HT-29 (cell line): ENCODE measurements around the gene TCN2. TPM values are rescaled to one million over a fixed set of nuclear protein-coding genes. Genes with fewer than 3 reads are reported as not detected.
"Not testable (repeated sequence)": the region's sequence is repeated elsewhere in the genome, so short reads cannot be mapped to it uniquely, and the experiment has no call there.

Source experiments
- DNase-seq: peaks from one replicate; pipeline ENCODE4 v3.0.0-alpha.2; 2015; ENCODE audit warnings: low spot score
- total RNA-seq: library from RNA; depleted of rRNA; stranded (reverse); fragments of >200 nt; shearing (Covaris generic); gene quantifications from 2 replicates; pipeline ENCODE4 v1.2.3, GENCODE V29; 2014

TCN2 gene
- total RNA-seq, 1 experiment from 2014 or later: 19.0 TPM

DNA sequence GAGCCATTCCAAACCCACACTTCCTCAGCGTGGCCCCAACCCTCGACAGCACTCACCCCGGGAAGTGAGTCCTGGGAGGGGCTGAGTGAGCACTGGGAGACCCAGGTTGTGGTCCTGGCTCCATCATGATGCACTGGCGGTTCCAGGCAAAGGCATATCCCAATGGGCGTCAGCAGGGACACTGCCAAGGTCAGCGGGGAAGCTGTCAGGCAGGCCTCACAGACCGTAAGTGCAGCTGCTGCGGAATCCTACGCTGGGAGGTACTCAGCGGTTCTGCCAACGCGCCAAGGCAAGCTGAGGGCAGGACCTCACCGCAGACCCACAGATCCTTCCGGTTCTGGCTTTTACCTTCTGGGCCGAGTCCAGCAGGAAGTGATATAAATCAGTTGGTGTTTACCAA lies 31.1 kb upstream of the TCN2 start:
- DNase-seq: peak; percentile 42

DNA sequence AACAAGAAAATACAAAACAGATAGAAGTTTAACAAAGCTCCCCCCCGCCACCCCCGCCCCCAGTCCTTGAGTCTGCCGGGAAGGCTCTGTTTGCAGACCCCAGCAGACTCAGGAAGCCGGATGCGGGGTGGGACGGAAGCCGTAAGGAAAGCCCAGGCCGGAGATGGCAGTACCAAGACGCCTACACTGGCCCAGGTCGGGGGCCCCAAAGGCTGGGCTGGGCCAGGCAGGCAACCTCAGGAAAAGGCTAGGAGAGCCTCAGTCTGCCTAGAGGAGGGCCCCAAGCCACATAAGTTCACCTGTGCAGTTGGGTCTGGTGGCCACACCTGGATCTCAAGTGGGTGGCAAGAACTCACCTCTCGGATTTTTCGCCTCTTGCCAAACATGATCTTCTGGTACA lies 28.5 kb upstream of the TCN2 start:
- no peak for DNase-seq

DNA sequence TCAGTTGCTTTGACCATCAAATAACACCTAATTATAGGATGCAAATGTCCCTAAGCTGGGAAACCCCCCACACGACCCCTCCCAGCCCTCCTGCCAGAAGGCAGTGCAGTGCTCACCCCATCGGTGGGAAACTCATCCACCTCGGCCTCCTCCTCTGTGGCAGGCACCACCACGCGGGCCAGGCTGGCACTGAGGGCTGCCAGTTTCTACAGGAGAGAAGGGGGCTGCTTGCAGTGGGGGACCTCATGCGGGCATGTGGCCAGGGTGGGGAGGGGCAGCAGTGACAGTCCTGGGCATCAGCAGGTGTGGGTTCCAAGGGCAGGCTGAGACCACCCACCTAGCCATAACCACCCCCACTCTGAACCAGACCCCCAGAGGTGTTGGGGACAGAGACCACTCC lies 26.1 kb upstream of the TCN2 start:
- DNase-seq: no peak

DNA sequence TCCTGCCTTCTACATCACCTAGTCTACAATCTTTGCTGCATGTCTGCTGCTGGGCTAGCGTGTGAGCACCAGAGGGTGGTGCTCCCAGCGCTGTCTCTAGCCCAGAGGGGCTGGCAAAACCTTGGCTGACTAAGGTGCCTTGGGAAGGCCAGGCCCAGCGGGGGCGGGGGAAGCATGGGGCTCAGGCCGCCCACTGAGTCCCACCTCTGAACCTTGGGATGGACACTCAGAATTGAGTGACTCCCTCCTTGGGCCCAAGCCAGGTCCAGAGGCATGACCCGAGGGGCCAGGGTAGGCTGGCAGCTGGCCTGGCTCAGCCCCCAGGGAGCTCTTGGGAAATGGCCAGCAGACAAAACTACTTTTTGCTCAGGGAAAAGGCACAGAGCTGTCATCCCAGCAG lies 24.9 kb upstream of the TCN2 start:
- no peak for DNase-seq

DNA sequence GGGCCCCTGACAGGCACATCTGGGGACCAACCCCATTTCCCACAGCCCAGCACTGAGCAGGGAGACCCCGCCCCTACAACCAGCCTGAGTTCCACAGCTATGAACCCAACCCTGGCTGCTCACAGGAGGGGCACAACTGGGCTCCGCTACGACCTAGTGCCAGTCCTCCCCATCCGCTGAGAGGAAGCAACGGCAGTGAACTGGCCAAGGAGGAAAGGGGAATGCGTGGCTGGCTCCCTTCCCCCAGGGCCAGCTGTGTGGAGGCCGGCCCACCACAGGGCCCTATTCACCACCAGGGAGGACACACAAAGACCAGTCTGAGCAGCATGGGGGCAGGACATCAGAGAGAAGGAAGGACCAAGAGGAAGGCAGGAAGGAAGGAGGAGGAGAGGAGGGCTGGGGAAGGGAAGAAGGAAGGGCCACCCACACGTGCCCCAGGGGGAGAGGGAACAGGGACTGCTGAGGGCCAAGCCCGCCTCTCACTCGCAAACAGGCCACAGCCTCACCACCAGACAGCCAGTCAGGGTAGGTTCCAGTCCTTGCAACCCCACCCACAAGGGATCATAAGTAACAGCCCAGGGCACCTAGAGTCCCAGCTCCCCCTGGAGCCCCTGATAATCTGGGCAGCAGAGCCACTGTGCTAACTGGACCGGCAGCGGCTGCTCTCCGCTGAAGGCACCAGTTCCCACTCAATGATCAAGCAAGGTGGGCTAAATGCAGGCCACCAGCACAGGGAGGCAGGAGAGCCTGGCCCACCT lies 24.0 kb upstream of the TCN2 start:
- no peak for DNase-seq

DNA sequence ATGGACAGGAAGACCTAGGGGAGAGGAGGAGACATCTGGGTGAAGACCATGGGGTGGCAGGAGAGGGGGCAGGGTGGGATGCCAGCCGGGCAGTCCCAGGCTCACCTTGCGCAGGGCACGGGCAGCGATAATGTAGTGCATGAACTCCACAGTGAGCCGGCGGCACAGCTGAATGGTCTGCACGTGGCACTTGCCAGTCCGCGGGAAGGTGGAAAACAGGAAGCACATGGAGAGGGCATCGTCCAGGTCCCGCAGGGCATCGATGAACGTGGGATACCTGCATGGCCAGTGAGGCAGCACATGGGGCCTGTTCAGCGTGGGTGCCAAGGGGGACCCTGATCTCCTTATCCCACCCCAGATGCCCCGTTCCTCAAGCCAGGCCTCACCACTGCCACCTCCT lies 22.5 kb upstream of the TCN2 start:
- no peak for DNase-seq

DNA sequence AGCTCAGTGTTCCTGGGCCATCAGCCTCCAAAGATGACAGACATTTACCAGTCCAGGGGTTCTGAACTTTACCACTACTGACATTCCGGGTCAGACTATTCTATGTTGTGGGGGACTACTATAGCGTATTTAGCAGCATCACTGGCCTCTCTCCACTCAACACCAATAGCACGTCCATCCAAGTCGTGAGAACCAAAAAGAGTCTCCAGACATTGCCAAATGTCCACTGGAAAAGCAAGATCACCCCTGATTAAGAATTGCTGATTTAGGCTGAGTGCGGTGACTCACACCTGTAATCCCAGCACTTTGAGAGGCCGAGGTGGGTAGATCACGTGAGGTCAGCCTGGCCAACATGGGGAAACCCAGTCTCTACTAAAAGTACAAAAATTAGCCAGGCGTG lies 20.6 kb upstream of the TCN2 start:
- no peak for DNase-seq

DNA sequence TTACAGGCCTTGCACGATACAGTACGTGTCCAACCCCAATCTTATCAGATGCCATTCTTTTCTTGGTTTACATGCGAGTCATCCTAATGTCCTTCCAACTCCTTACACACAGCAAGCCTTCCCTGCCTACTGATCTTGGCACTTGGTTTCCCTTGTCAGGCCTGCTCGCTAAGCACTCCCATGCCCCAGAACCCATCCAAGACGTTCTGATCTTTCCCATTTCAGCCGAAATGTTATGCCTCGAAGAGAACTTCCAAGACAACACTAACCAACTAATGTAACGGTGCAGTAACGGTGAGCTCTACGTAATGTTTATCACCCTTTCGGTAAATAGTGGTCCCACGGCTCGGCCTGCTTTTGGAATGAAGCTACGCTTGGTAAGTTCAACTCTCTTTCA lies 15.8 kb upstream of the TCN2 start:
- peak; percentile 26 for DNase-seq

DNA sequence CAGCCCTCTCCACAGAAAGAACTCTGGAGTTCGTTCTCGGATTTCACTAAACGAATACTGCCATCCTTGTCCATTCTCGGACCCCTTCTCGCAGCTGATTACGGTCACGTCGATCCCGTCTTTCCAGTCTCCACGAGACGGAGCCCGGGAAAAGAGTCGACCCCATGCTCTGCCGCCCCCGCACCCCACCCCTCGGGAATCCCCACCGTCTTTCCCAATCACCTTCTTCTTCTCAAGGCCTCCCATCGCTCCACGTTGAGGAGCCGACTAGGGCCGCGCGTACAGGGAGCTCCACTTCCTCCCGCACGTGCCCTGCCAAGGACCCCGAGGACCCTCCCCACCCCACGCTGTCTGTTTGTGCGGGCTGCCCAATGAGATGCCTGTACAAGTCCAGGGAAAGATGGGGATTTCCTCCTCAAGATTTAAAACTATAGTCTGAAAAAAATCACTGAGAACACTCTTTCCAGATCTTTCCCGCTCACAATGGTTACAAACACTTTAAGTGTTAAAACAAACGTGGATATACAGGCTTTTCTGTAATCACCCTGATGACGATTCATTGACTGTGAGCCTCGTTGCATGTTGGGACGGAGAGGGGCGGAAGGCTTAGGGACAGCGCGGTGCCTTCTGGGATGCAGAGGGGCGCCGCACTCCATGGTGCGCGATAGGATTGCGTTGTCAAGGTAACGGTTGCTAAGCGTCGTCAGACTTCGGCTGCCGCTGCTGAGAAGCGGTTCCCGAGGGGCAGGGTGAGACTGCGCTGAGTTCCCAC lies 15.2 kb upstream of the TCN2 start, which contains the start of gene PES1:
TSS of gene PES1 (minus strand) at position 323 of the 772 bp plus-strand sequence. CDS start at position 246, 77 bp downstream.
- DNase-seq: peak; percentile 96

DNA sequence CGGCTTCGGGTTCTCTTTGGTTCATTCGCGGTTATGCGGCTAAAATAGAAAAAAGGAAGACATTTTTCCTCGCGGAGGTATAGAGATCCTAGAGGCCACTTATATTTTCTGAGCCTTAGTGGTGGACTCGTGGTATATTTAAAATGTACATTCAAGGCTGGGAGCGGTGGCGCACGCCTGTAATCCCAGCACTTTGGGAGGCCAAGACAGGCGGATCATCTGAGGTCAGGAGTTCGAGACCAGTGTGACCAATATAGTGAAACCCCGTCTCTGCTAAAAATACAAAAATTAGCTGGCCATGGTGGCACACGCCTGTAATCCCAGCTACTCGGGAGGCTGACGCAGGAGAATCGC lies 14.6 kb upstream of the TCN2 start:
- DNase-seq: not testable (repeated sequence)

DNA sequence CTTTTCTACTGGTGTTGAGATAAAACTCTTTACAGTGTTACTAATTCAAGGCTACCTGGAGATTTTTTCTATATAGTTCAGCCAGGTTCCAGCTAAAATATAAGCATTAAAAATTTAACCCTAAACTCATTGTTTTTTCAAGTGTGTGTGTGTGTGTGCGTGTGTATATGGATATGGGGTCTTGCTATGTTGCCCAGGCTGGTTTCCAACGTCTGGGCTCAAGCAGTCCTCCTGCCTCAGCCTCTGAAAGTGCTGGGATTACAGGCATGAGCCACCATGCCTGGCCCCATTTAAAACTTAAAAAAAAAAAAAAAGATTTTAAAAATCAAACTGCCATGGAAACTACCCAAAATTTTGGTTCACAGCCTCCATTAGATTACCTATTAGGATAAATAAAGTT lies 10.8 kb upstream of the TCN2 start:
- DNase-seq: no peak

DNA sequence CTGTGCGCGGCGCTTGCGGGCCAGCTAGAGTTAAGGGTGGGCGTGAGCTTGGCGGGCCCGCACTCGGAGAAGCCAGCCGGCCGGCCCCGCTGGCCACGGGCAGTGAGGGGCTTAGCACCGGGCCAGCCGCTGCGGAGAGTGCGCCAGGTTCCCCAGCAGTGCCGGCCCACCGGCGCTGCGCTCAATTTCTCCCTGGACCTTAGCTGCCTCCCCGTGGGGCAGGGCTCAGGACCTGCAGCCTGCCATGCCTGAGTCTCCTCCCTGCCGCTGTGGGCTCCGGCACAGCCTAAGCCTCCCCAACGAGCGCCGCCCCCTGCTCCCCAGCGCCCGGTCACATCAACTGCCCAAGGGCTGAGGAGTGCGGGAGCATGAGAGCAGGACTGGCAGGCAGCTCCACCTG lies 10.1 kb upstream of the TCN2 start:
- no peak for DNase-seq

DNA sequence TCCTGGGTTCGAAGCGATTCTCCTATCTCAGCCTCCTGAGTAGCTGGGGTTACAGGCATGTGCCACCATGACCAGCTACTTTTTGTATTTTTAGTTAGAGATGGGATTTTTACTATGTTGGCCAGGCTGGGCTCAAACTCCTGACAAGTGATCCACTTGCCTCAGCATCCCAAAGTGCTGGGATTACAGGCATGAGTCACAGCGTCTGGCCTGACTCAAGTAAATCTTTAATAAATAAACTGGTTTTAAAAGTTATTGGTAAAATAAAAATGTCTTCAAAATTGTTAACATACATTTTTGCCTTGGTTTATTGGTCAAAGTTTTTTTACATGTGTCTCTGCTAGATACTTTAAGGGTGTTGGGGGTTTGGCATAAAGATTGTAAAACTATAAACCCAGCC lies 8.0 kb upstream of the TCN2 start:
- no peak for DNase-seq

DNA sequence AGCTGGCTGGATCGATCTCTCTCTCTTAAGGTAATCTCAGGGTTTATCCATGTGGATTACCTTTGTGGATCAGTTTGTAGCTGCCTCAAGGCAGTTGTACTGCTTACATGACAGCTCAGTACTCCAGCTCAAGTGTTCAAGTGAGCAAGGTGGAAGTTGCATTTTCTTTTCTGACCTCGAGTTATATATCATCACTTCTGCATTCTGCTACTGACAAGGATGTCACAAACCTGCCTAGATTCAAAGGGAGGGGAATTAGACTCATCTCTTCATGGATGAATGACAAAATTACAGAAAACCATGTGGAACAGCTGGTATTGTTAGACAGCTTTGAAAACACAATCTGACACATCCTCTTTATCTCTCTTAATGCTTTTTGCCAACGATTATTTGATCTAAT lies 6.1 kb upstream of the TCN2 start:
- DNase-seq: no peak

DNA sequence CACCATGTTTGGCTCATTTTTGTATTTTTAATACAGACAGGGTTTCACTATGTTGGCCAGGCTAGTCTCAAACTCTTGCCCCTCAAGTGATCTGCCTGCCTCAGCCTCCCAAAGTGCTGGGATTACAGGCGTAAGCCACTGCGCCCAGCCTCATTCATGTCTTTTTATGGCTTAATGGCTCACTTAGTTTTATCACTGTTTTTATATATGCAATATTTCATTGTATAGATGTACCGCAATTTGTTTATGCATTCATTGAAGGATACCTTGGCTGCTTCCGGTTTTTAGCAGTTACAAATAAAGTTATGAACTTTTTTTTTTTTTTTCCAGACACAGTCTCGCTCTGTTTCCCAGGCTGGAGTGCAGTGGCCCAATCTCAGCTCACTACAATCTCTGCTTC lies 5.5 kb upstream of the TCN2 start:
- DNase-seq: no peak

DNA sequence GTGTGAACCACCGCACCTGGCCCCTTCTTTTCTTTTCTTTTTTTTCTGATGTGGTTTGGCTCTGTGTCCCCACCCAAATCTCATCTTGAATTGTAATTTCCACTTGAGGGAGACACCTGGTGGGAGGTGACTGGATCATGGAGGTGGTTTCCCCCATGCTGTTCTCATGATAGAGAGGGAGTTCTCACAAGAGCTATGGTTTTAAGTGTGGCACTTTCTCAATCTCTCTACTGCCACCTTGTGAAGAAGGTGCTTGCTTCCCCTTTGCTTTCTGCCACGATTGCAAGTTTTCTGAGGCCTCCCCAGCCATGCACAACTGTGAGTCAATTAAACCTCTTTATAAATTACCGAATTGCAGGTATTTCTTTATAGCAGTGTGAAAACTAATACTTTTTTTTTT lies 4.9 kb upstream of the TCN2 start:
- DNase-seq: peak; percentile 50

DNA sequence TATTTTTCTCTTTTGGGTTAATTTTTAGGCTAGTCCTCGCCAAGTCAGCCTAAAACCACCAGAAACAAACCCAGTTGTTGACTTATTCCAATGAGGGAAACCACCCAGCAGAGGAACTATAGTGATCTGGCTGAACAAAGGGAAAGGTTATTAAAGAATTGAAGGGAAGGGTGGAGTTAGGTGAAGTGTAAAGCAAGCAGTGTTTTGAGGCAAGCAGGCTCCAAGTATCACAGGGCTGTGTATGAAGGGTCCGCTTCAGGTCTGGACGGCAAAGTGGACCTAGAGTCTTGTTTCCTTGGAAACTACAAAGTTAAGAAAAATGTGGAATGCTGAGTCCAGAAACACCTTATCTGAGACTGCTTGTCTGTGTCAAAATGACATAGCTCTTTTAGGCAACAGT lies 3.2 kb upstream of the TCN2 start:
- peak; percentile 39 for DNase-seq

DNA sequence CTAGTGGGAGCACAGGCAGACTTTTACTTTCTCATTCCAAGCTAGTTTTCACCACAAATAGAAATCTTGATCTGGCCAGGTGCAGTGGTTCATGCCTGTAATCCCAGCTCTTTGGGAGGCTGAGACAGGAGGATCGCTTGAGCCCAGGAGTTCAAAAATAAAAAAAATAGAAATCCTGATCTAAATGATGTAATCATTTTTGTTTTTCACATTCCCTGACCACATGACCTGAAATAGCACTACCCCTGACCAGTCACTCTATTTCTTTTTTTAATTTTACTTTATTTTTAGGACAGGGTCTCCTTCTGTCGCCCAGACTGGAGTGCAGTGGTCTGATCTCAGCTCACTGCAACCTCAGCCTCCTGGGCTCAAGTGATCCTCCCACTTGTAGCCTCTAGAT lies 2.3 kb upstream of the TCN2 start:
- DNase-seq: no peak

DNA sequence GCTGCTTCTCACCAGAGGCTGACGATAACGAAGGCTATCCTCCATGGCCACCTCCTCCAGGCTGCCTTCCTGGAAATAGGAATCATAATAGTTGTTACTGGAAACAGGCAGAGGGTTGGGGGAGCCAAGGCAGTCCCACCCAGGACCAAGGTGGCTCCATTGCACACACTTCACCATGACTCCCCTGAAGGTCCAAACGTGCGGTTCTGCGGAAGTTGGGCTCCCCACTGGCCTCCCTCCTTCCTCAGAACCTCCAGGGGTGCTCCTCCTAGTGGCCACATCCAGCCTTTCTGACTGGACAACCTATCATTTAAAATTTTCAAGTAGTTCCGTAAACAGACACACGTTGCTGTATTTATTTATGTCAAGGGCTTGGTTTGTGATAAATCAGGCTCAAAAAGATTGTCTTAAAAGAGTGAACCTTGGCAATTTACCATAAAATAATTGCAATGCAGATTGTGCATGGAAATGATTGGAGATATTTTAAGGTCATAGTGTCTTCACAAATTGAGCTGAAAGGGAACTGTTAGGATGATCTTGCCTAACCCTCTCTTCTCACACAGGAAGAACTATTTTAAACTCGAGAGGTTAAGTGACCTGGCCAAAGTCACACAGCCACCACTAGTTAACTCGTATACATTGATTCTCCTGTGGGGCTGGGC lies 1.4 kb upstream of the TCN2 start:
- DNase-seq: peak; percentile 51

DNA sequence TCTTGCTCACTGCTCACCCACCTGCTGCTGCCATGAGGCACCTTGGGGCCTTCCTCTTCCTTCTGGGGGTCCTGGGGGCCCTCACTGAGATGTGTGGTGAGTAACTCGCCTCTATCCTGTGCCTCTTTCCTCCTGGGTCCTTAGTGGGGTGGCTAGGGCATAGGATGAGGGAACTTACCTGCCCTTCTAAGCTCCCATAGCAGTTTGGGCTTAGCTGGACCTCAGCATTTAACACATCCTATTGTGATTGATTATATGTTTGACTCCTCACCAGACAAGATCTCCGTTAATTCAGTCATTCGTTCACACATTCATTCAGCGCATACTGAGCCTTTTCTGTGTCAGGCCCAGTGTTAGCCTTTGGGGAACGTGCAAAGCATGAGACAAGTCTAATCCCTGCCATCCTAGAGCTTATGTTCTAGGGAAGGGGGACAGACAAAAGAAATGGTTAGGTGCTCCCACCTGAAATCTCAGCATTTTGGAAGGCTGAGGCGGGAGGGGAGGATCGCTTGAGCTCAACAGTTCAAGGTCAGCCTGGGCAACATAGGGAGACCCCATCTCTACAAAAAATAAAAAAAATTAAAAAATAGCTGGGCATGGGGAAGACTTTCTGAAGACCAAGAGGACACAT lies 441 bp downstream of the TCN2 start:
- DNase-seq: no peak

DNA sequence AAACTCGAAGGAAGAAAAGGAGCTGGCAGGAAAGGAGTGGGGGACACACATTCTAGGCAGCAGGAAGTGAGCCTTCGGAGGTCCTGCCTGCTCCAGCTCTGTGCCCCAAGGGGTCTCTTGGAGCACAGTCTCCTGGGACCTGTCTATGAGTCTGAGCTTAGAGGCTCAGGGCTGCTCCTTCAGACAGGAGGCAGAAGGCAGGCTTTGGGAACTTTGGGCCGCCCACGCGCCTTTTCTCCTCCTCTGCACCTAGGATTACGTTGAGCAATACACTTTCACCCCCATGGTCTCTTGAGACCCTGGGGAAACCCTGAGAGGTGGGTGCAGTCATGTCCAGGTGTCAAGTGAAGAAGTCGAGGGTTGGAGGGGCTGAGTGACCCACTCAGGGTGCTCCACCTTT lies 965 bp downstream of the TCN2 start:
- DNase-seq: no peak
